ENCODE results near the gene SBNO1. TPM values are rescaled to one million over a fixed set of nuclear protein-coding genes. Genes with fewer than 3 reads are reported as not detected.
A peak's percentile ranks its signal among the peaks of the same experiment; 100 is the strongest.

SBNO1 gene
- total RNA-seq, 4 donors from 2014 or later, result 18.2 to 26.6 (median 25.8) TPM

GRCh38 chr12:123396543-123396942 lies 31.9 kb upstream of the SBNO1 start:
- Histone ChIP-seq H3K36me3 (peaks cover 72% of the 10 kb centered on the region), H3K9me3 (no peaks in the 10 kb centered on the region), H3K27me3 (no peaks in the 10 kb centered on the region), H3K4me1 (peaks cover 47% of the 10 kb centered on the region), H3K4me3 (no peak overlapping the region), H3K27ac (no peak overlapping the region)
- DNase-seq (ENCODE audit: low spot score in 2 of 2), result no peak
- TF ChIP-seq POLR2A (IDR thresholded peaks at IDR 0.05) (no peak), POLR2AphosphoS5 (IDR thresholded peaks at IDR 0.05) (no peak), EP300 (IDR thresholded peaks at IDR 0.05) (no peak)
- TF ChIP-seq, protein P1, sequence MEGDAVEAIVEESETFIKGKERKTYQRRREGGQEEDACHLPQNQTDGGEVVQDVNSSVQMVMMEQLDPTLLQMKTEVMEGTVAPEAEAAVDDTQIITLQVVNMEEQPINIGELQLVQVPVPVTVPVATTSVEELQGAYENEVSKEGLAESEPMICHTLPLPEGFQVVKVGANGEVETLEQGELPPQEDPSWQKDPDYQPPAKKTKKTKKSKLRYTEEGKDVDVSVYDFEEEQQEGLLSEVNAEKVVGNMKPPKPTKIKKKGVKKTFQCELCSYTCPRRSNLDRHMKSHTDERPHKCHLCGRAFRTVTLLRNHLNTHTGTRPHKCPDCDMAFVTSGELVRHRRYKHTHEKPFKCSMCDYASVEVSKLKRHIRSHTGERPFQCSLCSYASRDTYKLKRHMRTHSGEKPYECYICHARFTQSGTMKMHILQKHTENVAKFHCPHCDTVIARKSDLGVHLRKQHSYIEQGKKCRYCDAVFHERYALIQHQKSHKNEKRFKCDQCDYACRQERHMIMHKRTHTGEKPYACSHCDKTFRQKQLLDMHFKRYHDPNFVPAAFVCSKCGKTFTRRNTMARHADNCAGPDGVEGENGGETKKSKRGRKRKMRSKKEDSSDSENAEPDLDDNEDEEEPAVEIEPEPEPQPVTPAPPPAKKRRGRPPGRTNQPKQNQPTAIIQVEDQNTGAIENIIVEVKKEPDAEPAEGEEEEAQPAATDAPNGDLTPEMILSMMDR (IDR thresholded peaks at IDR 0.05), result no peak
- 96% methylated on average over 2 of the region's 2 CpGs for WGBS

DNA sequence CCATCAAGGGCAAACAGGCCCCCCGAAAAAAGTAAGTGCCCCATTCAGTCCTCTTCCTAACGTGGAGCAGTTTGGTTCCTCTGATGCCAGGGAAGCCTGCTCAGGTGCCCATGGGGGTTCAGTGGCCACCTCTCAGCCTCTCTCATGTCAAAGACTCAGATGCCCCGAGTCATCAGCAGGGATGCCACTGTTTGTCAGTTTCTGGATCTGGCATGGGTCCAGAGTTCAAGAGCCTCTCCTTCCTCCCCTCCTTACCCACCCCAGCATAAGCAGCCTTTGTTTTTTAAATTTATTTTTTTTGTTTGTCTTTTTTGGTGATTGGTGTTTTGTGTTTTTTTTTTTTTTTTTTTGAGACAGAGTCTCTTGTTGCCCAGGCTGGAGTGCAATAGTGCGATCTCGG lies 30.6 kb upstream of the SBNO1 start:
- peaks cover 59% of the 10 kb centered on the region for H3K4me1 ChIP-seq
- TF ChIP-seq POLR2AphosphoS5 (IDR thresholded peaks at IDR 0.05) (no peak), POLR2A (IDR thresholded peaks at IDR 0.05) (no peak), EP300 (IDR thresholded peaks at IDR 0.05) (no peak)
- TF ChIP-seq, protein P1 (IDR thresholded peaks at IDR 0.05), result no peak

GRCh38 chr12:123393747-123394146 lies 29.1 kb upstream of the SBNO1 start:
- H3K27me3 ChIP-seq, result no peaks in the 10 kb centered on the region
- peaks cover 58% of the 10 kb centered on the region for H3K36me3 ChIP-seq
- peaks cover 58% of the 10 kb centered on the region for H3K4me1 ChIP-seq
- no peaks in the 10 kb centered on the region for H3K9me3 ChIP-seq
- no peak overlapping the region for H3K27ac ChIP-seq
- WGBS, result 74% methylated on average over 4 of the region's 4 CpGs
- no peak overlapping the region for H3K4me3 ChIP-seq
- no peak for DNase-seq (ENCODE audit: low spot score in 2 of 2)
- TF ChIP-seq, protein P1 (IDR thresholded peaks at IDR 0.05), result no peak
- TF ChIP-seq POLR2AphosphoS5 (IDR thresholded peaks at IDR 0.05) (no peak), POLR2A (IDR thresholded peaks at IDR 0.05) (no peak), EP300 (IDR thresholded peaks at IDR 0.05) (no peak)

More for the DNA sequence above, 30.6 kb upstream of the SBNO1 start:
- no peaks in the 10 kb centered on the region for H3K27me3 ChIP-seq
- H3K27ac ChIP-seq, result no peak overlapping the region
- H3K9me3 ChIP-seq, result no peaks in the 10 kb centered on the region
- DNase-seq (ENCODE audit: low spot score in 2 of 2), result no peak
- no peak overlapping the region for H3K4me3 ChIP-seq
- 84% methylated on average over 5 of the region's 5 CpGs for WGBS
- H3K36me3 ChIP-seq, result peaks cover 71% of the 10 kb centered on the region

GRCh38 chr12:123391546-123392343 lies 27.1 kb upstream of the SBNO1 start:
- no peak overlapping the region for H3K4me3 ChIP-seq
- H3K4me1 ChIP-seq, result peaks cover 51% of the 10 kb centered on the region
- 67% methylated on average over 7 of the region's 8 CpGs for WGBS

More at GRCh38 chr12:123391546-123392343, 27.1 kb upstream of the SBNO1 start:
- Histone ChIP-seq H3K9me3 (no peaks in the 10 kb centered on the region), H3K36me3 (peaks cover 42% of the 10 kb centered on the region), H3K27me3 (no peaks in the 10 kb centered on the region), H3K27ac (peak overlapping the region; percentile 94)
- TF ChIP-seq POLR2A (IDR thresholded peaks at IDR 0.05) (no peak), EP300 (IDR thresholded peaks at IDR 0.05) (no peak), POLR2AphosphoS5 (IDR thresholded peaks at IDR 0.05) (no peak)
- TF ChIP-seq, protein P1 (IDR thresholded peaks at IDR 0.05), result no peak
- no peak for DNase-seq (ENCODE audit: low spot score in 2 of 2)
